Heart left ventricle (tissue), 16 donors: Measurements from ENCODE around the gene SND1. TPM values are rescaled to one million over a fixed set of nuclear protein-coding genes. Genes with fewer than 3 reads are reported as not detected.

Experiments
- ATAC-seq, 4 donors: fragments of 200-7000 bp; cut with Tn5 transposase; one replicate each; pipeline ENCODE4 v1.9.1; 2020 to 2022; ENCODE audit warnings: moderate library complexity in 4 of 4, mild to moderate bottlenecking in 3 of 4, moderate number of reproducible peaks in 1 of 4
- DNase-seq, 5 donors: peaks; one replicate each; pipeline ENCODE4 v3.0.0-alpha.2; 2020
- H3K27ac ChIP-seq, 12 donors: fragments of 200-600 bp; sonication (generic) in 4 of 12; one replicate each; pipeline versions ENCODE4 v1.5.0 to v1.8.0; 2016 to 2022; ENCODE audit warnings: mild to moderate bottlenecking in 2 of 12
- H3K27me3 ChIP-seq, 9 donors: fragments of 200-600 bp; sonication (generic) in 2 of 9; one replicate each; pipeline versions ENCODE4 v1.5.1 to v1.8.0; 2016 to 2022; ENCODE audit warnings: mild to moderate bottlenecking in 3 of 9
- H3K36me3 ChIP-seq, 9 donors: fragments of 200-600 bp; sonication (generic) in 2 of 9; one replicate each; pipeline versions ENCODE4 v1.5.0 to v1.8.0; 2018 to 2022; ENCODE audit warnings: mild to moderate bottlenecking in 2 of 9
- H3K4me1 ChIP-seq, 12 donors: fragments of 200-600 bp; sonication (generic) in 4 of 12; one replicate each; pipeline versions ENCODE4 v1.5.0 to v1.8.0; 2016 to 2022; ENCODE audit warnings: mild to moderate bottlenecking in 3 of 12
- H3K4me3 ChIP-seq, 12 donors: fragments of 200-600 bp; sonication (generic) in 4 of 12; one replicate each; pipeline versions ENCODE4 v1.5.0 to v1.8.0; 2017 to 2022; ENCODE audit warnings: mild to moderate bottlenecking in 9 of 12, moderate library complexity in 4 of 12
- H3K9me3 ChIP-seq, 12 donors: fragments of 200-600 bp; sonication (generic) in 4 of 12; one replicate each; pipeline versions ENCODE4 v1.5.0 to v1.8.0; 2016 to 2022; ENCODE audit warnings: mild to moderate bottlenecking in 1 of 12
- CTCF ChIP-seq, 12 donors: fragments of 200-600 bp; sonication (generic) in 4 of 12; IDR thresholded peaks; one replicate each; pipeline versions ENCODE4 v1.5.0 to v1.8.0; 2018 to 2022; ENCODE audit warnings: antibody characterized with exemption in 12 of 12, mild to moderate bottlenecking in 5 of 12
- POLR2A ChIP-seq, 2 donors: fragments of 450-650 bp; IDR thresholded peaks; one replicate each; pipeline ENCODE4 v1.6.1; 2017; ENCODE audit warnings: antibody characterized with exemption in 2 of 2, mild to moderate bottlenecking in 2 of 2, moderate library complexity in 2 of 2
- WGBS, 4 donors: extraction: QIAGEN DNeasy Blood & Tissue Kit in 2 of 4; methylation state at CpG; one replicate each; pipeline versions ENCODE4 v1.1.5 to v1.1.7; 2013 to 2018; 5-methylcytosine and 5-hydroxymethylcytosine counted together
- intact Hi-C, 10 donors: fragments of 100-400 bp; cut with DNase I; formaldehyde crosslinking; loops; one replicate each; pipeline versions ENCODE4 v1.11.1 to v1.14.2; 2022
- polyA plus RNA-seq, 2 donors: library from polyadenylated mRNA; stranded (reverse); fragments of 200-250 nt; gene quantifications; one replicate each; pipeline ENCODE4 v1.2.3, GENCODE V29; 2013
- total RNA-seq, 9 donors: library from RNA; depleted of rRNA in 2 of 9; stranded (reverse); fragments of >200 nt in 2 of 9; fragmentation: NEBNext Ultra II Directional in 3 of 9; extraction: Animal tissue kit (Norgen Biotek cat#: 25700) in 3 of 9; gene quantifications; one replicate each; pipeline versions ENCODE4 v1.1.0 to v1.2.4, GENCODE V29; 2016 to 2023
- donor health status: ischemic (EF 13 %, LVEDD 7.1; RV severe dilation, severe dysfunction).
- donor health status: healthy with polysubstance abuse.
- donor health status: DM: no; HTN: yes; CAD: no.
- donor health status: DM: no; HTN: no; CAD: no.
- donor health status: ischemic (EF 25% LVEDD 6.9; RV normal size, moderate dysfunction).
- donor health status: ischemic (EF 25% LVEDD 5.7; RV mildly dilated, moderate dysfunction).
- donor health status: healthy.
- donor health status: DM: yes; HTN: yes; CAD: no.
- donor health status: ischemic (EF 35%, LVEDD 5.7; RV mildly dilated, moderate dysfunction).
- donor health status: nonischemic (EF 11% LVEDD 7.7; RV severe dilation, severe dysfunction).
- donor health status: DM: yes; HTN: yes; CAD: no.
- donor health status: PGD.
- donor health status: ischemic (EF 29% LVEDD 5.4; RV normal size, mild dysfunction).
- donor health status: nonischemic (EF 23%, LVEDD 6.1; RV moderate dilation, normal function).

SND1 gene
- total and polyA plus RNA-seq, 11 donors = 45.6 to 115 (median 76.3) TPM

GRCh38 chr7:128119036-128119435 is 467.0 kb downstream of the SND1 start:
- Histone ChIP-seq H3K27me3 (no peaks in the 10 kb centered on the region), H3K4me3 (no peak overlapping the region), H3K27ac (no peak overlapping the region), H3K4me1 (peaks cover 0 to 11% (median 3%) of the 10 kb centered on the region in 12 donors), H3K36me3 (no peaks in the 10 kb centered on the region), H3K9me3 (no peaks in the 10 kb centered on the region)
- 84 to 100% (median 90%) methylated on average over 3 to 5 of the region's 5 CpGs for whole genome bisulfite sequencing, 4 donors
- ATAC-seq = no peak
- DNase-seq = no peak
- intact Hi-C loops = no loop called here
- TF ChIP-seq CTCF (IDR thresholded peaks at IDR 0.05) (no peak), POLR2A (IDR thresholded peaks at IDR 0.05) (no peak)

- H3K9me3 ChIP-seq = no peaks in the 10 kb centered on the region
- intact Hi-C loops = no loop called here
- H3K4me1 ChIP-seq = peaks cover 0 to 13% (median 3%) of the 10 kb centered on the region in 12 donors
- no peak for DNase-seq
- no peaks in the 10 kb centered on the region for H3K36me3 ChIP-seq
- H3K27ac ChIP-seq = no peak overlapping the region
- peaks cover 0 to 1% (median 0%) of the 10 kb centered on the region in 9 donors for H3K27me3 ChIP-seq
- ATAC-seq = no peak
- no peak overlapping the region for H3K4me3 ChIP-seq
- TF ChIP-seq POLR2A (IDR thresholded peaks at IDR 0.05) = no peak
- TF ChIP-seq CTCF (IDR thresholded peaks at IDR 0.05) = no peak
- 96 to 98% (median 97%) methylated on average over 7 of the region's 7 CpGs for WGBS, 4 donors
Measured at GRCh38 chr7:128120116-128120515, 468.1 kb downstream of the SND1 start.

GRCh38 chr7:128120976-128121490 is 469.0 kb downstream of the SND1 start:
- peaks cover 0 to 4% (median 0%) of the 10 kb centered on the region in 9 donors for H3K27me3 ChIP-seq
- TF ChIP-seq CTCF (IDR thresholded peaks at IDR 0.05) = no peak
- TF ChIP-seq POLR2A (IDR thresholded peaks at IDR 0.05) = no peak
- no peaks in the 10 kb centered on the region for H3K36me3 ChIP-seq
- intact Hi-C loops = no loop called here
- peaks cover 0 to 23% (median 3%) of the 10 kb centered on the region in 12 donors for H3K4me1 ChIP-seq
- H3K27ac ChIP-seq = peak overlapping the region in 1 of 12 donors; percentile 19
- WGBS, 4 donors = 66 to 76% (median 70%) methylated on average over 7 of the region's 7 CpGs
- DNase-seq = no peak
- H3K4me3 ChIP-seq = peak overlapping the region in 4 of 12 donors; percentile 43 to 56 (median 45)
- ATAC-seq = no peak
- no peaks in the 10 kb centered on the region for H3K9me3 ChIP-seq

- peak overlapping the region in 10 of 12 donors; percentile 12 to 56 (median 40) for H3K4me3 ChIP-seq
- peak; percentile 25 to 84 (median 78) for ATAC-seq
- DNase-seq = peak in 4 of 5 donors; percentile 42 to 55 (median 45)
- H3K27me3 ChIP-seq = peaks cover 0 to 4% (median 0%) of the 10 kb centered on the region in 9 donors
- no peak for TF ChIP-seq CTCF (IDR thresholded peaks at IDR 0.05)
- TF ChIP-seq POLR2A (IDR thresholded peaks at IDR 0.05) = no peak
- H3K4me1 ChIP-seq = peaks cover 0 to 23% (median 3%) of the 10 kb centered on the region in 12 donors
- WGBS, 4 donors = 60 to 67% (median 62%) methylated on average over 18 to 21 of the region's 21 CpGs
- H3K27ac ChIP-seq = peak overlapping the region in 1 of 12 donors; percentile 19
- no peaks in the 10 kb centered on the region for H3K9me3 ChIP-seq
- intact Hi-C loops = no loop called here
- H3K36me3 ChIP-seq = no peaks in the 10 kb centered on the region
Measured at GRCh38 chr7:128121711-128122530, 469.9 kb downstream of the SND1 start.
